Mesenteric fat pad (tissue), 1 donor: ENCODE measurements around the gene ROBO1. TPM values are rescaled to one million over a fixed set of nuclear protein-coding genes. Genes with fewer than 3 reads are reported as not detected.
A peak's percentile ranks its signal among the peaks of the same experiment; 100 is the strongest.

Experiments used
- DNase-seq: peaks from one replicate; pipeline ENCODE4 v3.0.0-alpha.2; 2020; ENCODE audit warnings: low spot score
- total RNA-seq: library from RNA; stranded (reverse); fragmentation: NEBNext Ultra II Directional; extraction: Animal tissue kit (Norgen Biotek cat#: 25700); gene quantifications from one replicate; pipeline ENCODE4 v1.2.1, GENCODE V29; 2021
- donor health status: DM: yes; HTN: yes; CAD: no.

ROBO1 gene
- total RNA-seq, 1 donor from 2014 or later = 7.1 TPM

DNA sequence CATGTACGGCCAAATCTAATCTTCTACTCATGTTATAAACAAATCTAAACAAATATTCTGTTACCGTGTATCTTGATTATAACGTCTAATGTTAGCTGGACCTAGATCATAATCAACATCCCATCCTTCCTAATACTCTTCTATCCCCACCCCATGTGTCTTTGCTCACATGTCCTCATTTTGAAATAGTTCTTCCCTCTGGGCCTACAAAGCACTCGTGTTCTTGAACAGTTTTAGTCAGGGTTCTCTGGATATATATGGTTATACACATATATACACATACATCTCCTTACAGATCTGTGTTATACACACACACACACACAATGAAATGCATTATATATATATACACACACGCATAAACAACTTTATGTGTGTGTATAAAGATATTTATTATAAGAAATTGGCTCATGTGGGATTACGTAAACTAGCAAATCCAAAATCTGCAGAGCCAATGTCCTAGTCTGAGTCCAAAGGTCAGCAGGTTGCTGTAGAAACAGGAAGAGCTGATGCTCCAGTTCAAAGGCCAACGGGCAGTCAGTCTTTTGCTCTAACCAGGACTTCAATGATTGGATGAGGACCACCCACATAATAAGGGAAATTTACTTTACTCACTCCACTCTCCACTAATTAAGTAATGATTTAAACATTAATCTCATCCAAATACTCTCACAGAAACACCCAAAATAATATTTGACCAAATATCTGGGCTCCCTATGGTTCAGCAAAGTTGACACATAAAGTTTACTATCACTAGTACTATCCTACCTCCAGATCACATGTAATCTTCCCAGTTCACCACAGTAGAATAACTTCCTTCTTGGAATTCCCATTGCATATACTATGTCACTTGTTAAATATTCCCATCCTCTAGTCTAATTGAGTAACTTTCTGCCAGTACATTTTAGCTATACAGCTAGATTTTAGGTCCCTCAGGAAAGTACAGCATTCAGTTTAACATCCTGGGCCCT is 450.0 kb downstream of the ROBO1 start:
- DNase-seq = no peak

GRCh38 chr3:79314962-79315361 is 452.8 kb downstream of the ROBO1 start:
- DNase-seq = no peak

GRCh38 chr3:79314544-79314943 is 453.3 kb downstream of the ROBO1 start:
- DNase-seq = no peak

DNA sequence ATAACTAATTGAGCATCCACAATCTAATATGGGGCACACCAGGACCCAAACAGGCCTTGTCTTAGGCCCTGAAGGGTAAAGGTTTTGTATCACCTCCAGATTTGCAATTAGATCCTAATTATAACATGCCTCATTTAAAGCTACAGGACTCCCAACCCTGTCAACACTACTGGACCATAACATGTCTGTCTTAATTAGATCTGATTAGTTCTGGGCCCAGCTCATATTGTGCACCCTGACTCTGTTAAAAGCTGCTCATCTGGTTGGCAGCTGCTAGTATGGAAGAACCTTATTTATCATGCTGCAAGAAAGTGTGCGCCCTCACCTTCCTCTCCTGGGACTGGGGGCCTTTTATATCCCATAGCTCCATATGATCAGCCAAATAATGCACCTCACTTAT is 457.8 kb downstream of the ROBO1 start:
- no peak for DNase-seq

GRCh38 chr3:79306934-79307570 is 460.7 kb downstream of the ROBO1 start:
- no peak for DNase-seq

- peak; percentile 83 for DNase-seq
Observed at GRCh38 chr3:79299949-79300635, 467.7 kb downstream of the ROBO1 start.

DNA sequence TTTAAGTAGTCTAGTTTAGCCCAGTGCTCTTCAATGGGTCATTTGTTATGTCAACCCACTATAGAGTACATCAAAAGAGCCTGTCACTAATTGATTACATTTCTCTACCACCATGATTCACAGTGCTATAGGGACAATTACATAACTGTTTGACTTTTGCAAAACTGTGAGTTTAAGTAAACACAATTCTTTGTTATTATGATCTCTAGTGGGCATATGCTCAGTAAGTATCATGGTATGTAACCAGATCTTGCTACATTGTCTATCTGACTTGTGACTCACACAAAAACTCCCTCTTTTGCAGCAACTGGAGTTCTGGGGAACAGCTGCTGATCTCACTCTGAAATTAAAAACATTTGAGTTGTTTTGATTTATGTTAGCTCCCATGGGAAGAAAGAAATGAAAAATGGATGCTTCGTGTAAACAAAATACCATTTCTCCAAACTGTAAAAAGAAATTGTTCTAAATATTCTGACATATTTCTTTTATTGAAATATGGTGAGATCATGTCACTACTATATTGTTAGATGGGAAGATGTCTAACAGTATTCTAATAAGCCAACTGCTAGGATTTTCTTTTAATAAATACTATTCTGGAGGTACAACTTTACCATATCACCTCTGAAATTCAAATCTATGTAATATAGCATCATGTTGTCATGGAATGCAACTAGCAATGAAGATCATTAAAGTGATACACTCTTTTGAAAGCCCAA is 470.4 kb downstream of the ROBO1 start:
- no peak for DNase-seq

DNA sequence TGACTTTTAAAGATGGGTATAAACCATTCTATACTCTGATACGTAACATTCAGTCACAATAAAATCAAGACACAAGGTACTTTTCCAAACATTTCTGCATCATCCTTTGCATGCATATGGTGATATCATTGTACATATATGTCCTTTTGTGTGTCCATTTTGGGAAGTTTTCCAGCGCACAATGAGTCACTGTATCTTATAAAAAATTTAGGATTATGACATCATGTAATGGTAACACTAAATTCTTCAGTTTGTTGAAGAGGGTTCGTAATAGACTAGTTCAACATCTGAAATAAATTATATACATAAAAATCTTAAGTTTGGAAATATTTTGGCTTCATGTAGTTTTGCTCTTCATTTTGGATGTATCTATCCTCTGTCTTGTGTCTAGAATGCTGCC is 480.9 kb downstream of the ROBO1 start:
- DNase-seq = no peak

GRCh38 chr3:79285871-79286270 is 481.9 kb downstream of the ROBO1 start:
- DNase-seq = no peak

- no peak for DNase-seq
Observed at GRCh38 chr3:79285380-79285779, 482.4 kb downstream of the ROBO1 start.

GRCh38 chr3:79284781-79285180 is 483.0 kb downstream of the ROBO1 start:
- DNase-seq = no peak

DNA sequence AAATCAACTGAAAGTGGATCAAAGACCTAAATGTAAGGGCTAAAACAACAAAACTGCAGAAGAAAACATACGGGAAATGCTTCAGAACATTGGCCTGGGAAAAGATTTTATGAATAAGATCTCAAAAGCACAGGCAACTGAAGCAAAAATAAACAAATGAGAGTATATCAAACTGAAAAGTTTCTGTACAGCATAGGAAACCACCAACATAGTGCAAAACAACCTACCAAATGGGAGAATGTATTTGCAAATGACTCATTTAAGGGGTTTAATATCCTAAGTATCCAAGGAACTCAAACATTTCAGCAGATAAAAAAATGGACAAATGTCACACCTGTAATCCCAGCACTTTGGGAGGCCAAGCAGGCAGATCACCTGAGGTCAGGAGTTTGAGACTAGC is 489.1 kb downstream of the ROBO1 start:
- DNase-seq = no peak

DNA sequence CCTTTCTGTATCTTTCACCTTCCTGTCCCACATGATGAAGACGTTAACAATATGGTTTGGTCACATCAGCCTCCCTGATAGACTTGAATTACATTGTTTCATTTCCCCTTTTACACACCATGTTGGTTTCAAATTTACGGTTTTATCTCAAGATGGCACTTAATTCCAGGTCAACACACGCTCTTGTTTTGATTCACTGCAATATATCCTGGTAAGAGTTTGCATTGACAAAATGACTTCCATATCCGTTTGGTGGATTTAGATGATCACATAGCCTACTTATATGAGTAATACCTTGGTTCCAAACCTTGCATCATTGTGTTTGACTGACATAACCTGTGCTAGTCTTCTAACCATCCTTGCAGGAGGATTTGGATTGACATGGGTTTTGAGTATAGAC is 499.4 kb downstream of the ROBO1 start:
- no peak for DNase-seq

DNA sequence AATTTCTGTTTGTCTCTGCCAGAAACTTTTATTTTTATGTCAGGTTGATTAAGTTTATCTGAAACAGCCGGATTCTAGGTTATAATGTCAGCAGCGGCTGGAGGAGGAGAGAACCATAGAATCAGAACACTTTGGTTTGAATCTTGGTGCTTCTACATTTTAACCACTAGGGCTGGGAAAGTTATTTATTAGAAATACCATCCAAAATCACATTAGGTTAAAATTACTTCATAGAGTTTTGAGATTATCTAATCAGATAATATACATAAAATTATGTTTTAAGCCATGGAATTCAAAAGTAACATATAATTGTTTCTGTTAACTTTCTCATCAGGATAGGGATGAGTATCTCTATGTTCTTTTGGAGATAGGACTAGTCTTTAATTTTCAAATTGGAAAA is 502.9 kb downstream of the ROBO1 start:
- no peak for DNase-seq

GRCh38 chr3:79263423-79263822 is 504.4 kb downstream of the ROBO1 start:
- no peak for DNase-seq

DNA sequence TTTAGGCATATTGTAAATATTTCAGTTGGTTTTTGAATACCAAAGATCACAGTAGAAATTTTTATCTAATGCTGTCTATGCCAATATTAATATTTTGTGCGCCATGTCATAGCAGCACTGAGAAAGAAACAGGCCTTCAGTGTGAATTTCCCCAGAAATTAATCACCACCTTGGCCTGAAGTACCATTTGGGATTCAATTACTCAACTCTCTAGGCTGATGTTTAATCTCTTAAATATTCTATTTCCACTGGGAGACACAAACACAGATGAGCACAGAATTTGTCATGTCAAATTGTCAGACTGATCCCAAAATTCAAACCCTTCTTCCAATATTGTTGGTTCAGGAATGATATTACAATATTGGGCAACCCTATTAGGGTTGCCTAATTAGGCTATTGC is 509.3 kb downstream of the ROBO1 start:
- no peak for DNase-seq

GRCh38 chr3:79257791-79258190 is 510.0 kb downstream of the ROBO1 start:
- no peak for DNase-seq

DNA sequence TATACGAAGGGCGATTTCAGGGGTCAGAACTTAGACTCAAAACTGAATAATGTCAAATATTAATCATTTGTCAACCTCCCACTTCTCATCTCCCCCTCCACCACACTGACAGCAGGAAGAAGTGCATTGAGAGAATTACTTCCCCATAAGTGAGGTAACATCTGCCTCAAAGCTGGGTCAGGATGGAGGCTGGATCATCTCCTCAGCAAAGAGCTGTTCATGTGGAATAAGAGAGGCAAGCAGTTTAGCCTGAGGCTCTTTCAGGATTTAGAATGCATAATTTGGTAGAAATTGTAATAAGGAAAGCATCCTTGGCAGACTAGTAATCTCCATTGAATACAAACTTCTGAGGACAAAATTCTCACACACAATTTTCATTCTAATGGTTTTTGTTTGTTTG is 512.1 kb downstream of the ROBO1 start:
- no peak for DNase-seq

DNA sequence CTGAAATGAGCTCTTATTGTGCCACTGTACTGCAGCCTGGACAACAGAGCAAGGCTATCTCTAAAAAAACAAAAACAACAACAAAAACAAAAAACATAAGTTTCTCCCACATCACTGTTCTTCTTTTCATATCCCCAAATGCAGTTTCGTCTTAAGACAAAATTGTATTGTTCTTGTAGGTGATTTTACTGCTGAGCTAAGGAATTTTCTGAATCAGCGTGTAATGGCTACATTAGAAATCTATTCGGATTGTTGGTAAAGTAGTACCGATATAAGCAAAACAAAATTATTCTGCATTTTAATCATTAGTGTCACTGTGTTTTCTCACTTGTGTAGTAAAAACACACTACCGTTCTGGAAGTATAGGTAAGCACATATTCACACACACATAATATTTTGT is 512.5 kb downstream of the ROBO1 start:
- DNase-seq = no peak

- DNase-seq = no peak
Observed at GRCh38 chr3:79253704-79254103, 514.1 kb downstream of the ROBO1 start.

DNA sequence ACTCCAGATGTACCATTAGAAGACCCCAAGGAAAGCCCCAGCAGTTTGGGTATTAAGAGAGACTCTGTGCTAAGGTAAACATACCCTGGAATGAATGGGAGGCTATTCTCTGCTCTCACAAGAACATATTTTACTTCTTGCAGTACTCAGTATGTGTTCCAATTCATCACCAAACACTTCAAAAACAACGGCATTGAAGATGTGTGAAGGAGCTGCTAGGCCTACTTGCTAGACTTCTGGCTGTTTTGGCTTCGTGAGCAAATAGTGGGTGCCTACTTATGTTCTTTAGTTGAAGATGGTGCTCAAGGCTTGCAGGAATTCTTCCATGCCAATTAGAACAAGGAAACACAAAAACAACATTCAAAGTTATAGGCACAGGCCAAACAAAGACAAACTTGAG is 514.5 kb downstream of the ROBO1 start:
- DNase-seq = no peak
